Activated T-cell treated with anti-CD3 and anti-CD28 coated beads, Interleukin-2, amount 50 U/mL, for 72 hours (primary cell): ENCODE results near the gene CDR2. TPM values are rescaled to one million over a fixed set of nuclear protein-coding genes. Genes with fewer than 3 reads are reported as not detected.
"Not testable (repeated sequence)": the region's sequence is repeated elsewhere in the genome, so short reads cannot be mapped to it uniquely, and the experiment has no call there.

Experiments used
- ATAC-seq, 2 donors: fragments of 150-1000 bp; cut with Tn5 transposase; replicated peaks in 1 of 2; 2 replicates each; pipeline ENCODE4 v1.10.0; 2021; ENCODE audit warnings: moderate library complexity in 2 of 2, mild to moderate bottlenecking in 1 of 2
- DNase-seq, 2 donors: peaks; one replicate each; pipeline ENCODE4 v3.0.0; 2021 to 2022; ENCODE audit warnings: mixed read lengths in 1 of 2
- H3K27ac Mint-ChIP-seq: one replicate; pipeline ENCODE4 v1.8.0; 2022; ENCODE audit warnings: mild to moderate bottlenecking, moderate library complexity, mixed read lengths
- H3K27me3 Mint-ChIP-seq: one replicate; pipeline ENCODE4 v1.8.0; 2022; ENCODE audit warnings: low read depth, mixed read lengths
- H3K36me3 Mint-ChIP-seq, 2 donors: one replicate each; pipeline ENCODE4 v1.8.0; 2022; ENCODE audit warnings: mixed read lengths in 2 of 2, mild to moderate bottlenecking in 1 of 2; ENCODE audit not compliant: insufficient read depth in 2 of 2
- H3K4me1 Mint-ChIP-seq: one replicate; pipeline ENCODE4 v1.8.0; 2022; ENCODE audit warnings: low read depth, mixed read lengths
- H3K4me3 Mint-ChIP-seq, 2 donors: one replicate each; pipeline ENCODE4 v1.8.0; 2022; ENCODE audit warnings: mild to moderate bottlenecking in 2 of 2, mixed read lengths in 2 of 2, moderate library complexity in 2 of 2
- H3K9me3 Mint-ChIP-seq, 2 donors: one replicate each; pipeline ENCODE4 v1.8.0; 2022; ENCODE audit warnings: mixed read lengths in 2 of 2
- total RNA-seq, 2 donors: library from RNA; stranded (reverse); gene quantifications; one replicate each; pipeline ENCODE4 v1.2.3, GENCODE V29; 2022

Gene CDR2
- total RNA-seq, 2 donors from 2014 or later: 50.0 to 57.2 TPM

- H3K4me3 Mint-ChIP-seq: peak overlapping the region; percentile 40 to 59
- H3K27me3 Mint-ChIP-seq: no peaks in the 10 kb centered on the region
- DNase-seq: no peak
- no peaks in the 10 kb centered on the region for H3K9me3 Mint-ChIP-seq
- H3K36me3 Mint-ChIP-seq: peaks cover 2 to 26% of the 10 kb centered on the region in 2 donors
- H3K27ac Mint-ChIP-seq: peak overlapping the region; percentile 75
- peaks cover 73% of the 10 kb centered on the region for H3K4me1 Mint-ChIP-seq
- no peak for ATAC-seq
These were observed 18.9 kb downstream of the CDR2 start for GRCh38 chr16:22355487-22355908.

- H3K4me3 Mint-ChIP-seq: peak overlapping the region; percentile 52 to 60
- no peaks in the 10 kb centered on the region for H3K9me3 Mint-ChIP-seq
- peaks cover 5 to 34% of the 10 kb centered on the region in 2 donors for H3K36me3 Mint-ChIP-seq
- no peak for DNase-seq
- peaks cover 68% of the 10 kb centered on the region for H3K4me1 Mint-ChIP-seq
- H3K27ac Mint-ChIP-seq: peak overlapping the region; percentile 86
- H3K27me3 Mint-ChIP-seq: no peaks in the 10 kb centered on the region
- peak in 1 of 2 donors; percentile 8 for ATAC-seq
These were observed 20.4 kb downstream of the CDR2 start for GRCh38 chr16:22353933-22354541.

DNA sequence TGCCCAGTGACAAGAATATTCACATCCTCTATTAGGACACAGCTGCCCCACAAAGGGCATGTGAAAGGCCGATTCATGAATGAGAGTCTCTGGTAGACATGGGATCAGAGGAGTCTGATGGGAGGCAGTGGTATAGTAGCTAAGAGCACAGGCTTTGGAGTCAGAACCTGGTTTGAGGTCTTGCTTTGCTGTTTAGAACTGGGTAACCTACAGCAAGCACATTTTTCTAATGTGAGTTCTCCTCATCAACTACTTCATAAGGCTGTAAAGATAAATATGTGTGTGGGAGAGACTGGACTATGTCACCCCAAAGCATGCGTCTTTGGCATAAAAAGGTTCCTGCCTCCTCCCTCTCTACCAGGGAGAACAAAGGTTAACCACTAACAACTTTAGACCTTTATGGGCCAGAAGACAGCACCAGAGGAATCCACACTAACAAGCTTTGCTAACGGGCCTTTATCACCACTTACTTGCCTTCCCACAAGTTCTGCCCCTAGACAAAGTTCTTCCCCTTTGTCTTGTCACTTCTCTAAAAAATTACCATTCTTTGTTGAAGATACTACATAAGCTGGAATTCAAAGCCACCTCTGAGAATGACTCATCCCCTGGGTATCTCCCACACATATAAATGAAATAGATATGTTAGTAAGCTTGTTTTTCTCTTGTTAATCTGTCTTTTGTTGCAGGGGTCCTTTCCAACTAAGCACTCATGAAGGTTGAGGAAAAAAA is 21.1 kb downstream of the CDR2 start:
- ATAC-seq (peak; percentile 77 to 81), DNase-seq (peak in 1 of 2 donors; percentile 12)
- peaks cover 64% of the 10 kb centered on the region for H3K4me1 Mint-ChIP-seq
- peak overlapping the region; percentile 86 for H3K27ac Mint-ChIP-seq
- peak overlapping the region; percentile 52 to 60 for H3K4me3 Mint-ChIP-seq
- peaks cover 5 to 39% of the 10 kb centered on the region in 2 donors for H3K36me3 Mint-ChIP-seq
- no peaks in the 10 kb centered on the region for H3K9me3 Mint-ChIP-seq
- no peaks in the 10 kb centered on the region for H3K27me3 Mint-ChIP-seq

- H3K27ac Mint-ChIP-seq: peak overlapping the region; percentile 86
- peaks cover 58% of the 10 kb centered on the region for H3K4me1 Mint-ChIP-seq
- no peaks in the 10 kb centered on the region for H3K27me3 Mint-ChIP-seq
- DNase-seq: no peak
- ATAC-seq: no peak
- no peak overlapping the region for H3K4me3 Mint-ChIP-seq
- peaks cover 5 to 42% of the 10 kb centered on the region in 2 donors for H3K36me3 Mint-ChIP-seq
- no peaks in the 10 kb centered on the region for H3K9me3 Mint-ChIP-seq
These were observed 21.7 kb downstream of the CDR2 start for GRCh38 chr16:22352723-22353122.

GRCh38 chr16:22352140-22352539 is 22.3 kb downstream of the CDR2 start:
- no peak overlapping the region for H3K4me3 Mint-ChIP-seq
- peak overlapping the region; percentile 86 for H3K27ac Mint-ChIP-seq
- no peaks in the 10 kb centered on the region for H3K27me3 Mint-ChIP-seq
- H3K36me3 Mint-ChIP-seq: peaks cover 7 to 42% of the 10 kb centered on the region in 2 donors
- no peaks in the 10 kb centered on the region for H3K9me3 Mint-ChIP-seq
- no peak for DNase-seq
- ATAC-seq: no peak
- H3K4me1 Mint-ChIP-seq: peaks cover 52% of the 10 kb centered on the region

- not testable (repeated sequence) for H3K27me3 Mint-ChIP-seq, H3K27ac Mint-ChIP-seq, H3K4me3 Mint-ChIP-seq, H3K9me3 Mint-ChIP-seq, ATAC-seq, DNase-seq
- Mint-ChIP-seq H3K36me3 (peaks cover 9 to 44% of the 10 kb centered on the region in 2 donors), H3K4me1 (peaks cover 45% of the 10 kb centered on the region)
These were observed 23.4 kb downstream of the CDR2 start for GRCh38 chr16:22351017-22351416.

DNA sequence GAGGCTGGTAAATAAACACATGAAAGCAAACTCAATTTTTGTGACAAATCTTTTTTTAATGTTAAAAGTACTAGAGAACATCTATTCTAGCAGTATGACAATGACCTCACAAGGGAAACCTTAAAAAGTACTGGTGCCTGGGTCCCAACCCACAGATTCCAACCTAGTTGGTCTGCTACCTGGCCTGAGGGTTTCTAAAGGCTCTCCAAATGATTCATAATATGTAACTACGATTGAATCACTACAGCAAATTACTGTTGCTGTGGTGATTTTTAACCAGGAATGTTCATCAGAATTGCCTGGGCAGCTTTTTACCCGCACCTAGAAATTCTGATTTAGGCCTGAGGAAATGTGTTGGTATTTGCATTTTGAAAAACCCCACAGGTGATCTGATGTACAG is 26.1 kb downstream of the CDR2 start:
- peaks cover 7 to 39% of the 10 kb centered on the region in 2 donors for H3K36me3 Mint-ChIP-seq
- no peaks in the 10 kb centered on the region for H3K27me3 Mint-ChIP-seq
- ATAC-seq: no peak
- H3K4me3 Mint-ChIP-seq: no peak overlapping the region
- peaks cover 17% of the 10 kb centered on the region for H3K4me1 Mint-ChIP-seq
- no peaks in the 10 kb centered on the region for H3K9me3 Mint-ChIP-seq
- no peak for DNase-seq
- peak overlapping the region; percentile 57 for H3K27ac Mint-ChIP-seq

DNA sequence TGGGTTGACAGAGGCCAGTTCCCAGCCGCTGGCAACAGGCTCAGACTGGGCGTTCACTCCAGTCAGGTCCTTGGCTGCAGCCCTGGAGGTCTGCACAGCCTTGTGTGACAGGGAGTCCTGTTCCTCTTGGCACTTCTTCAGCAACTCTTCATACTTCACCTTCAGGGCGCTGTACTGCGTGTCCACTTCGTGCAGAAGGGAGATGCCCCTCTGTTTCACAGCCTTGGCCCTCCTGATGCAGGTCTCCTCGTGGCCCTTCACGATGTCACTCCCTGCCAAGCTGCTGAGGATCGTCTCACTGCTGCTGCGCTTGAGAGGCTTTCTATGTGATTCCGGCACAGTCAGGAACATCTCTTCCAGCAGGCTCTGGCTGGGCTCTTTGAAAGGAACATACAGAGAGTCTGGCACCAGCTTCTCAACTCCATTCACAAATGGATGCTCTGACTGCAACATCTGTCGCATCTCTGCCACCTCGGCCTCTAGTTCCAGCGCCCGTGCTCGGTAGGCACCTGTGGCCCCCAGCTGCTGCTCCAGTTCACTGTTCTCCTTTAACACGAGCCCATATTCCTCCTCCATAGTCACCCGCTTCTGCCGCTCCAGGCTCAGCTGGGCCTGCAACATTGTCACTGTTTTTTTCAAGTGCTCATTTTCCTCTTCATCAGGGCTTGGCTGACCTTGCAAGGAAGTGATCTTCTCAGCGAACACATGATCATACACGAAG is 27.2 kb downstream of the CDR2 start:
- DNase-seq (no peak), ATAC-seq (no peak)
- Mint-ChIP-seq H3K36me3 (peaks cover 7 to 35% of the 10 kb centered on the region in 2 donors), H3K4me3 (no peak overlapping the region), H3K4me1 (peaks cover 9% of the 10 kb centered on the region), H3K27ac (peak overlapping the region; percentile 83), H3K27me3 (no peaks in the 10 kb centered on the region), H3K9me3 (no peaks in the 10 kb centered on the region)

- H3K36me3 Mint-ChIP-seq: peaks cover 7 to 32% of the 10 kb centered on the region in 2 donors
- ATAC-seq: no peak
These were observed 27.9 kb downstream of the CDR2 start for GRCh38 chr16:22346483-22346882.

DNA sequence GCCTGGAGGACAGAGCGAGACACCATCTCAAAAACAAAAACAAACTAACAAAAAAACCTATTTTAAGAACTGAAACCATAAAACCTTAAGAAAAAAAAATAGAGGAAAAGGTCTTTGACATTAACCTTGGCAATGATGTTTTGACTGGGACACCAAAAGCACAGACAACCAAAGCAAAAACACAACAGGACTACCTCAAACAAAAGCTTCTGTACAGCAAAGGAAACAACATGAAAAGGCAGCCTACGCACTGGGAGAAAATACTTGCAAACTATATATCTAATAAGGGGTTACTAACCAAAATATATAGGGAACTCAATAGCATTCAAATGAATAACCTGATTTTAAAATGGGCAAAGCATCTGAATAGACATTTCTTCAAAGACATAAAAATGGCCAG is 32.3 kb downstream of the CDR2 start:
- ATAC-seq (no peak), DNase-seq (no peak)
- peak overlapping the region; percentile 33 for H3K27ac Mint-ChIP-seq
- peaks cover 5 to 15% of the 10 kb centered on the region in 2 donors for H3K9me3 Mint-ChIP-seq
- H3K36me3 Mint-ChIP-seq: peaks cover 25 to 32% of the 10 kb centered on the region in 2 donors
- H3K4me1 Mint-ChIP-seq: peaks cover 9% of the 10 kb centered on the region
- H3K27me3 Mint-ChIP-seq: no peaks in the 10 kb centered on the region
- no peak overlapping the region for H3K4me3 Mint-ChIP-seq

More at GRCh38 chr16:22346483-22346882, 27.9 kb downstream of the CDR2 start:
- H3K27me3 Mint-ChIP-seq: no peaks in the 10 kb centered on the region
- H3K4me1 Mint-ChIP-seq: peaks cover 9% of the 10 kb centered on the region
- H3K27ac Mint-ChIP-seq: peak overlapping the region; percentile 4
- H3K9me3 Mint-ChIP-seq: no peaks in the 10 kb centered on the region
- DNase-seq: no peak
- H3K4me3 Mint-ChIP-seq: no peak overlapping the region

DNA sequence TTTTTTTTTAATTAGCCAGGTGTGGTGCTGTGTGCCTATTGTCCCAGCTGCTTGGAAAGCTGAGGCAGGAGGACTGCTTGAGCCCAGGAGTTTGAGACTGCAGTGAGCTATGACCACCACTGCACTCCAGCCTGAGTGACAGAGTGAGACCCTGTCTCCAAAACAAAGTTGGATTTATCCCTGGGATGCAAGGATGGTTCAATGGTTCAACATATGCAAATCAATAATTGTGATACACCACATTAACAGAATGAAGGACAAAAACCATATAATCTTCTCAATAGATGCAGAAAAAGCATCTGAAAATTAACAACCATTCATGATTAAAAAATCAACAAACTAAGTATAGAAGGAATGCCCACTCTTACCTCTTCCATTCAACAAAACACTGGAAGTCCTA is 33.5 kb downstream of the CDR2 start:
- H3K9me3 Mint-ChIP-seq: peaks cover 10 to 25% of the 10 kb centered on the region in 2 donors
- H3K4me1 Mint-ChIP-seq: peaks cover 9% of the 10 kb centered on the region
- DNase-seq (no peak), ATAC-seq (no peak)
- H3K36me3 Mint-ChIP-seq: peaks cover 34 to 41% of the 10 kb centered on the region in 2 donors
- H3K4me3 Mint-ChIP-seq: no peak overlapping the region
- no peaks in the 10 kb centered on the region for H3K27me3 Mint-ChIP-seq
- H3K27ac Mint-ChIP-seq: no peak overlapping the region

- no peaks in the 10 kb centered on the region for H3K27me3 Mint-ChIP-seq
- peak overlapping the region; percentile 93 for H3K27ac Mint-ChIP-seq
- H3K4me3 Mint-ChIP-seq: peak overlapping the region in 1 of 2 donors; percentile 26
- peaks cover 9% of the 10 kb centered on the region for H3K4me1 Mint-ChIP-seq
- peaks cover 10 to 25% of the 10 kb centered on the region in 2 donors for H3K9me3 Mint-ChIP-seq
- no peak for DNase-seq
- no peak for ATAC-seq
- H3K36me3 Mint-ChIP-seq: peaks cover 42 to 57% of the 10 kb centered on the region in 2 donors
These were observed 36.4 kb downstream of the CDR2 start for GRCh38 chr16:22337849-22338635.
